Measurements from ENCODE around the gene PFKFB4.
"Not testable (repeated sequence)": the region's sequence is repeated elsewhere in the genome, so short reads cannot be mapped to it uniquely, and the experiment has no call there.

Gene PFKFB4

GRCh38 chr3:48500656-48501055 is 55.9 kb downstream of the PFKFB4 start:
- DNase-seq (ENCODE audit: low read depth, low spot score): no peak

GRCh38 chr3:48493203-48493501 is 63.5 kb downstream of the PFKFB4 start:
- DNase-seq (ENCODE audit: low read depth, low spot score): no peak

- DNase-seq (ENCODE audit: low read depth, low spot score): no peak
These were observed 64.0 kb downstream of the PFKFB4 start for GRCh38 chr3:48492461-48493202.

GRCh38 chr3:48486952-48487351 is 69.7 kb downstream of the PFKFB4 start:
- DNase-seq (ENCODE audit: low read depth, low spot score): no peak

GRCh38 chr3:48482822-48483221 is 73.8 kb downstream of the PFKFB4 start:
- not testable (repeated sequence) for DNase-seq (ENCODE audit: low read depth, low spot score)

GRCh38 chr3:48480891-48481290 is 75.7 kb downstream of the PFKFB4 start:
- DNase-seq (ENCODE audit: low read depth, low spot score): not testable (repeated sequence)

- no peak for DNase-seq (ENCODE audit: low read depth, low spot score)
These were observed 77.7 kb downstream of the PFKFB4 start for GRCh38 chr3:48478626-48479555.

- DNase-seq (ENCODE audit: low read depth, low spot score): no peak
These were observed 78.6 kb downstream of the PFKFB4 start for GRCh38 chr3:48477959-48478520.

GRCh38 chr3:48476426-48477053 is 80.1 kb downstream of the PFKFB4 start:
- DNase-seq (ENCODE audit: low read depth, low spot score): no peak

- no peak for DNase-seq (ENCODE audit: low read depth, low spot score)
These were observed 81.4 kb downstream of the PFKFB4 start for GRCh38 chr3:48475188-48475587.

GRCh38 chr3:48474619-48475018 is 82.0 kb downstream of the PFKFB4 start:
- DNase-seq (ENCODE audit: low read depth, low spot score): no peak

GRCh38 chr3:48474031-48474430 is 82.6 kb downstream of the PFKFB4 start:
- DNase-seq (ENCODE audit: low read depth, low spot score): not testable (repeated sequence)

- DNase-seq (ENCODE audit: low read depth, low spot score): no peak
These were observed 83.0 kb downstream of the PFKFB4 start for GRCh38 chr3:48473617-48473952.

GRCh38 chr3:48472923-48473616 is 83.5 kb downstream of the PFKFB4 start:
- DNase-seq (ENCODE audit: low read depth, low spot score): peak; percentile 74

- no peak for DNase-seq (ENCODE audit: low read depth, low spot score)
These were observed 84.0 kb downstream of the PFKFB4 start for GRCh38 chr3:48472673-48472922.

GRCh38 chr3:48470286-48470685 is 86.3 kb downstream of the PFKFB4 start:
- DNase-seq (ENCODE audit: low read depth, low spot score): no peak

- DNase-seq (ENCODE audit: low read depth, low spot score): no peak
These were observed 87.3 kb downstream of the PFKFB4 start for GRCh38 chr3:48469046-48469915.

GRCh38 chr3:48468329-48468731 is 88.3 kb downstream of the PFKFB4 start:
- no peak for DNase-seq (ENCODE audit: low read depth, low spot score)

Data from smooth muscle cell of the brain vasculature (primary cell).